HG02973 (cell line): Measurements from ENCODE around the gene GLI2.

ENCODE experiments used
- ATAC-seq: cut with Tn5 transposase; IDR thresholded peaks from one replicate; pipeline ENCODE4 v1.9.1; 2021; ENCODE audit warnings: moderate library complexity; ENCODE audit not compliant: unreplicated experiment

The GLI2 gene

DNA sequence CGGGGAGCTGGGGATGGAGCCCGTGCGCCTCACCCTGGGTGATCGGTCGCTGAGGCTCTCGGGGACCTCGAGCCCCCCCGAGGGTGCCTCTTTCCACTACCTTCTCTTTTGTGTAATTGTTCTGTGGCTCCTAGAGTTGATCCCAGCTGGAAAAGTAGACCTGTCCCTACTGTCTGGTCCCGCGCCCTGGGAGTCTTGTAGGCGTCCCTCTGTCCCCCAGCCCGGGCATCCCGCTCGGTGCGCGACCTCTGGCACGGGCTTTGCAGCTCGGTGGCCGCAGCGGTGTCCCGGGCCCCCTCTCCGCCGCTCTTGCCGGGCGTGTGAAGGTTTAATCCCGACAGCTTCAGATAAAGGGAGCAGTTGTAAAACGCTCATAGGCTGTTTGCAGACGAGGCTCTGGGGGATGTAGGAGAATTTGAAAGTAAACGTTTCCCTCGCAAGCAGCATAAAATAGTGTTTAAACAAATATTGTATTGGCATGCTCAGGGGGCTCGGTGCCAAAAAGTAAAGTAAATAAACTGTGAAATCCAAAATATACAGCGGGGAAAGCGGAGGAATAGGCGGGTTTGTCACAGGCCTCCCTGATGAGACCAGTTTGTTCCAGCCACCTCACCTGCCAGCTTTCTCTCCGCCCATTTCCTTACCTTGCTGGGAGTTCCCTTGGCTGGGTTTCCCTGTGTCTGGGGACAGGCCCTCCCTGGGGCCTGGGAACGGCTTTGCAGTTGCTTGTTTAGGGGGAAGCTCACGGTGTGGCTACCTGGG is 1.9 kb downstream of the GLI2 start:
- ATAC-seq: no peak

DNA sequence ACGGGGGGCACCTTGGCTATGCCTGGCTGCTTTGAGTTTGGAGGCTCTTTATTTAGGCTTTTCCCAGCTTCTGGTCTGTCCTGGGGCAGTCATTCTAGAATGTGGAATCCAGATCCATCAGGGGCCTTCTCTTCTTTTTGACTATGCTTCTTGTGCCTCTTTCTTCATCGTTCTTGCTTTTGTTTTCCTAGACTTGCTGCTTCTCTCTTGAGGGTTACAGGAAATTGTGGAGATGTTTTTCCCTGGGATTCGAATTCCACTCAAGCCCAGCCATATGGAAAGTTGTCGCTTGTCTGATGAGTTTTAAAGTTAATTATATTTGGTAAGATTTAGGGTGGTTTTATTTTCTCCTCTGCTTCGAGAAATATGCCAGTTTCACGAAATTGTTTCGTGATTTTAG is 2.4 kb downstream of the GLI2 start:
- ATAC-seq: no peak

DNA sequence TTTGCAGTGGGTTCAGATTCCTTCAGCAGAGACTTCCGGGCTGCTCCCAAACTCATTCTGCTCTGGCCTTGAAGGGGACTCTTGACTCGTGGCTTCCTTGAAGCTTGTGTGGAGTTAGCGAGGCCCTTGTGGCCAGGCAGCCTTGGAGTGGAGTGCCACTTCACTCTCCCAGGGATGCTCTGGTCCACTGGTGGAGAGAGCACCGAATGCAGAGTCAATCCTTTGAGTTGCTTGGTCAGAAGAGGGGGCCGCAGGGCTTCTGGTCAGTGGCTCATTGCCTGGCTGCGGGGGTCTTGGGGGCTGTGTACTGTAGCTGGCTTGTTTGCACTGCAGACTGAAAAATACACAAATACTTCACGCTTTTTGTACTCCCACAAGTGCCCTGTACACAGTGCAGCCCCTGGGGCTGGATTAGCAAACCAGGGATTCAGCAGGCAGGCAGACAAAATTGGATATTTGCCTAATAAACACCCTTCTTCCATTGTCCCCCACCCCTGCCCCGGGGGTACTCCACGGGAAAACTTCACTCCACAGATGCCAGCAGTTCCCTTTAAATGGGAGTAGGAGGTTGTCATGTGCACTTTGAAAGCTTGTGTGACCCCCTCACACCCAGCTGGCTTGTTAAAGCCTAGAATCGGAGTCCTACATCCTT is 3.2 kb downstream of the GLI2 start:
- no peak for ATAC-seq

DNA sequence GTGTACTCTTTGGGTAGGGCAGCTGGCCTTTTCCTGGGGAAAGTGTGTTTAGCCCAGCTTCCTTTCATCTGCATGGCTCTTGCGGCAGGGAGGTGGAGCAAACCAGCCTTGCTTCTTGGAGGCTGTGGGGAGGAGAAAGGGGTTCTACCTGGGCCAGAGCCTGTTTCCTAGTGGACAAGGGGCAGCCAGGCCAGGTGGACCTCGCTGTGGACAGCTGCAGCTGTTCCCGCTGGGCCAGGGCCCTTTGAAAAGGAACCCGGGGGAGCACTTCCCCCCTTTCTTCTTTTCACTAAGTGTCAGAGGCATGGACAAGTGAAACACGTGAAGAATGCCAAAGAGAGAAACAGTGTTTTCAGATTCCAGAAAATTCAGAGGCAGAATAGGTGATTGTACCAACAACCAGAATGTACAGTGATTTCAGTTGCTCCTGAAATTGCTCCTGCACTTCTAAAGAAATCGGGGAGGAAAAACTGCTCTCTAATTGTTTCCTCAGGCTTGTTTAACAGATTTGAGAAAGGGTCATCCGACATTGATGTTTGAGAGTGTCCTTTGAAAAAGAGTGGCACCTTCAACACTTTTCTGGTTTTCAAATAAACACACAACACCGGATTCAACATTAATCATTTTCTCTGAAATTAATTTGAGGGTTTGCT is 3.9 kb downstream of the GLI2 start:
- no peak for ATAC-seq

DNA sequence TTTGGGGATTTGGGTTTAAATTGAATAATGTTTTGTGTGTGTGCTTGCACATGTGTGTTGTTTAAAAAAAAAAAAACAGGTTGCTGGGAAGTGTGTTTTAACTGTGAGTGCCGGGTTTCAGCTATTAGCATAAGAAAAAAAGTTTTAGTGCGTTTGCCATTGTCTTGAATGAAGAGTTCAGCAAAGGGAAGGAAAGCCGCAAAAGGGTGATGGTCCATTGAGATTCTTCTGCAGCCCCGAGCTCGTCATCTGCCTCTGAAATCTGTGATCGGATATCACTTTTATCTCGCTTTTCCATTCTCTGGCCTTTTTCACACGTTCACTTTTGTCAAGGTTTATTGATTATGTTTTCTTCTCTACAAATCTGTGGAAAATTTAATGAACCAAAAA is 4.7 kb downstream of the GLI2 start:
- no peak for ATAC-seq

DNA sequence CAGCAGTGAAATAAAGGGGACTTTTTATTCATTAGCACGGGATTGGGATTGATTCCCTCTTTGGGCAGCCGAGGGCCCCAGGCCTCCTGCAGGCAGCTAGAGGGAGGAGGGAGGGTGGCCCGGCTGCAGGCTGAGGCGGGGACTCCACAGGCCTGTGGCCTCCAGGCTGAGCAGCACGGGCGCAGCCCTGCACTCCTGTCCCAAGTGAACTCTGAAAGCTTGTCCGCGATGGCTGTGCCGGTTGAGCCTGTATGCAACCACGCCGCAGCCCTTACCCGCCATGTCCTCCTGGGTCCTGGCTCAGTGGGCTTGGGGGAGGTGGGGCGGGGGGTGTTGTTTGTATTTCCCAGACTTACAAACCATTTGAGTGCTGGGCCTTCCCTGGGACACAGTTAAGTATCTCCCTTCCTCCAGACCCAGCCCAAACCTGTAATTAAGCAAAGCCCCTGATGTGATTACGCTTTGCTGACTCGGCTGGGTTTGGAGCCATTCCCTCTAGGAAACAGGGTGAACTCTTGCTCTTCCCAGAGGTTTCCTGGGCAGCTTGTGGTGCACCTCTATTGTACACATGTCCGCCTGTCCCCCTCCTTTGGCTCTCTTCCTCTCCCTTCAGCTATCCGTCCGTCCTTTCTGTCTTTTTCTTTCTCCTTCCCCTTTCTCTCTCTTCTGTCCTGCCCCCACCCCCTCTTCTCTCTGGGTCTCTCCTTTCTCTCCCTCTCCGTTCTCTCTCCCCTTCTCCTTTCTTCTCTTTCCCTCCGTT is 5.3 kb downstream of the GLI2 start:
- ATAC-seq: no peak

DNA sequence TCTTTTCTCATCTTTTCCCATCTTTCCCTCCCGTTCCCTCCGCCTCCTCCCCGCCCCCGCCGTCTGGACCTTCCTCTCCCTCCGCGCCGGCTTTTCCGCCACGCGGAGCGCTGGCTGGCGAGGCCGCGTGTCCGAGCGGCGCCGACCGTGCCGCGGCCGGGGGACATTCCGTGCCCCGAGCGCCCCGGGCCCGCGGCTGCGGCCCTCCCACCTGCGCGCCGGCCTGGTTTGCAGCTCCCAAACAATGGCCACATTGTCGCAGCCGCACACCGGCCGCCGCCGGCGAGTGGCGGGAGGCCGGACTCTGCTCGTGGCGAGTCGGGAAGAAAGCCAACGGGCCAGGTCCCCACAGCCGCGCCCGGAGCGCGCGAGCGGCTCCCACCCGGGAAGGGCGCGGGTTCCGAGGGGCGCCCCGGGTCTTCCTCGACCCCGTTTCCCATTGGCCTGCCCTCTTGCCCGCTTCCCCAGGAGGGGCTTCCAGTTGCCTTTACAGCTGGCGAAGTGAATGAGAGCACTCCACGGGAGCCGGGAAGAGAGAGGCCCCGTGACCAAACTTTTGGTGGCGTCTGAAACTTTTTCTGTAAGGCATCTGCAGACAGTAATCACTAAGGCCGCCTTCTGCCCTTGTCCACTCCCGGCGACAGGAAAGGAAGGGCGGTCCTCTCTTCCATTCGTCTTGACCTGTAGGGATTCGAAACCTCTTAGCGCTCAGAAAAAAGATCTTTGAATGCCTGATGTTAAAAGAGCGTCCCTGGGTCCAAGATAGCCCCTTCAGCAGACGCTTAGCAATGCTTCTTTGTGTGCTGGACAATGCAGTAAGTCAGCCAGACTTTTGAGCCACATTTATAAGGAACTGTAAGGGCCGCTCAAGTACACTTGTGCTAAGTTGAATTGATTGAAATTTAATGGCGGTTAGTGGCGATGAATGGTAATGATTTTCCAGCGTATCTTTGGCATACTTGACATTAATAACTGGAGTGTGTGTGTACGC is 6.2 kb downstream of the GLI2 start:
- no peak for ATAC-seq

DNA sequence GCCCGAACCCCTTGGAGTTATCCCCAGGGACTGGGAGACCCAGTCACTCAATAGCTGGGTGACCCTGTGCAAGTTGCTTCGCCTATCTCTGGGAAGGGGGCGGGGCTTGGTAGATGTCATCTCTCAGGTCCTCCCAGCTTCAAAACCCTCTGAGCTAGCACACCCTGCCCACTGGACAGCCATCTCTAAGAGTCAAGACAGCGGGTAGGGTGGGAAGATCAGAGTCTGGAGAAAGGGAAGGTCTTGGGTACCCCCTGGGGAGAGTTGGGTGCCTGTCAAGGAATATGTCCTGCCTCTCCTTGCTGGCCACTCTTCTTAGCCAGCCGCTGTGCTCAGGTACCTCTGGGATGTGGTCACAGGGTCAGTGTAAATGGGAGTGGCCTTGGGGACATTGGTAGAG is 8.0 kb downstream of the GLI2 start:
- ATAC-seq: no peak

DNA sequence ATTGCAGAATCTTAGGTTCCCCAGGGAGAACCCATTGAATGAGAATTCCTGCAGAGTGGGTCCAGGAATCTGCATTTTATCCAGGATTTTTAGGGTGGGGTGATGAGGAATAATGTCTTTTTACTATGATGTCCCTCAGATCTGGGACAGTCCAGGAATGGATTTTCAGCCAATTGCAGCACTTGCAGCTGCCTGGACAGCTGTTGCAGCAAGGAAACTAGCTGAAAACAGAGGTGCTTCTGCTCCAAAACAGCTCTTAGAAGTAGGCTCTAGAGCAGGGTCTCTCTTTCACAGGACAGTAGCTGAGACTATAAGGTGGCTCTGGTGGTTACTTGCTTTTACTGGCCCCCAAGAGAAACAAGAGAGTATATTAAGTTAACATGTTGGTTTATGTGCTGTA is 9.1 kb downstream of the GLI2 start:
- no peak for ATAC-seq

DNA sequence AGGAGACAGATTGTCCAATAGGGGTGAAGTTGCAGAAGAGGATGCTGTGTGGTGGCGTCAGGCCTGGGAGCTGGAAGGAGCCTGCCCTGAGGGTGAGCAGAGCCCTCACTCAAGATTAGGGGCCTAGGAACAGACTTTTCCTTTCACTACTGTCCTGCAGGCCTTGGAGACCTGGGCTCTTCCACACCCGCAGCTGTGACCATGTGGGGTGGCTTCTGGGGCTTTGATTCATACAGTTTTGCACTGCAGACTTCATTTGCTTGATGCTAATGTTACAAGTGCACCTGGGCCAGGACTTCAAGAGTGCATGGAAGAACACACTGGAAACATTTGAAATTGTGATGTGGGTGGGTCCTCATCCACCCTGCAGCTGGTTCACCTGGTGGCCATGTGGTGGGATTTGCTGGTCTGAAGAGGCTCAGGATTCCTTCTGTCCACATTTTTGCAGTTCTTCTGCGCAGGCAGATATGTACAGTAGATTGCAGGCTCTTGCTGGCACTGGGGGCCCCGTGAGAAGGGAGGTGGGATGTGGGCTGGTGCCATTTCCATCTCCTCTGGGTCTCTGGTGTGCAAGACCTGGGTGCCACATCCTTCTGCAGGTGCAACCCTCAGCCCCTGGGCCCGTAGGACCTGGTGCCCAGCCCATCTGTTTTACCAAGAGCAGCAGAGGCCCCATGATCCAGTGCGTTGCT is 9.9 kb downstream of the GLI2 start:
- no peak for ATAC-seq

DNA sequence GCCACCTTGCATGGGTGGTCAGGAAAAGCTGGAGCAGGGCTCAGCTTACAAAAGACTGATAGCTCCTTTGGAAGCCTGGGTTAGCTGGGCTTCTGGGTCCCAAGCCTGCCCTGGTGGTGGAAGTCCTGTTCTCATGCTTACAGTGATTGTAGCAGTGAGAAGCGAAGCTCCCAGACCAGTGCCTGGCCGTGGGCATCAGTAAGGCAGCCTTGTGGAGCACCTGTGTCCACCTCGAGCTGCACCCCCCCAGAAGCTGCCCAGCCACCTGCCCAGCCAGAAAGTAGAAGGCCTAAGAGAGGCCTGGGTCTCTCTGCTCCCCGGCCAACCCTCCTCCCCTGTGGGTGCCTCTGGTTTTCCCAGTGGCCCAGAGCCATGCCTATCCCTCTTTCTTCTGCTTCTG is 10.5 kb downstream of the GLI2 start:
- no peak for ATAC-seq

DNA sequence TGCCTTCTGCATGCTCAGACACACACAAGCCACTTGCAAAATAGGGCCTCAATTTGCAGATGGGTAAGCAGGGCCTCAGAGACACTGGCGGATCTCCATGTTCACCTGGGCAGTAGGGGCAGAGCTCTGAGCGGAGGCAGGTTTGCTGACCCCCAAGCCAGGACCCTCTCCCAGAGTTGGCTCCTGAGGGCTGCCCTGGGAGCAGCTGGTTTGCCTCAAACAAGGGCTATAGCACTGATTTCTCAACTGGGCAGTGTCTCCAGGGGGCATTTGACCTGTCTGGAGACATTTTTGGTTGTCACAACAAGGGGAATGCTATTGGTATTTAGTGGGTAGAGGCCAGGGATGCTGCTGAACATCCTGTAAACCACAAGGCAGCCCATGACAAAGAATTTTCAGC is 11.6 kb downstream of the GLI2 start:
- no peak for ATAC-seq

DNA sequence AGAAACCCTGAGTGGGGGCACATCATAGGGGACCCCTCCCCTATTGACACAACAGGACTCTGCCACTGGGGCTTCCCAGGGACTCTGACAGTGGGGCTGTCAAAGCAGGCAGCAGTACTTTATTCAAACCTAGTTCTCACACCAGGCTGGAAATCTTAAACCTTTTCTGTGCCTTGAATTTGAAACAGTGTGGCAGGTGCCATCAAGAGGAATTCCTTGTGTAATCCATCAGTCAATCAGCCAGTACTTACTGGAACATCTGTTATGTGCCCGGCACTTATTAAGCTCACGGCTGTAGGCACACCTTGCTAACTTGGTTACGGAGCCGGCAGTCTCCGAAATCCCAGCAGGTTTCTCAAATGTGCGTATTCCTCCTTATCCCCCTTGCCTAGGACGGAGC is 12.0 kb downstream of the GLI2 start:
- ATAC-seq: no peak

DNA sequence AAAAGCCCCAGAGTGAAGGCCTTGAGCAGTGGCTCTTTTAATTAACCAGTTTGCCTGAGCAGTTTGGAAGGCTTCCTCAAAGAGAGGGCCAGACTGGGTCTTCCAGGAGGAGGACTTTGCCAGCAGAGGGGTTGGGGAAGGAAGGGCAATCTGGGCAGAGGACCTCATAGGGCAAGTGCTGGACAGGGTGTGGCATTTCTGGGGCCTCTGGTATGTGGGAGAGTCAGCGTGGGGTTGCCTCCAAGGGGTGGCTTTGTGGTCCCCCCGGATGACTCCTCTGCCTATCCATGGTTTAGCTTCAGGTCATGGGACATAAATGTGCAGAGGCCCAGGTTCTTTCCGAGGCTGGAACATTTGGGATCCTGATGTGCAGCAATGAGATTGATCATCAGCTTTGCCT is 12.6 kb downstream of the GLI2 start:
- ATAC-seq: no peak

DNA sequence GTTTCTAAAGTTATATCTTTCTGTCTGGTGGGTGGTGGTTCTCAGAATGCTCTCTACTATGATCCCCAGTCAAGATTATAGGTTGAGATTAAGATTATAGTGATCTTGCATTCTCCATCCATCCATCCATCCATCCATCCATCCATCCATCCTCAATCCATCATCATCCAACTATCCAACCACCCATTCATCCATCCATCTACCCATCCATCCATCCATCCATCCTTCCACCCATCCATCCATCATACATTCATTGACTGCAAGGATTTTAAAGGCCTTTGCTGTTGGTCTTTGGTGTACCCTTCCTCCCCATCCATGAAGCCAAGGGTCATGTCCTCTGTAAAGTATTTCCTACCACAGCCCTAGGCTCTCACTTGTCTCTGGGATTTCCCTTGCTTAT is 13.1 kb downstream of the GLI2 start:
- no peak for ATAC-seq

DNA sequence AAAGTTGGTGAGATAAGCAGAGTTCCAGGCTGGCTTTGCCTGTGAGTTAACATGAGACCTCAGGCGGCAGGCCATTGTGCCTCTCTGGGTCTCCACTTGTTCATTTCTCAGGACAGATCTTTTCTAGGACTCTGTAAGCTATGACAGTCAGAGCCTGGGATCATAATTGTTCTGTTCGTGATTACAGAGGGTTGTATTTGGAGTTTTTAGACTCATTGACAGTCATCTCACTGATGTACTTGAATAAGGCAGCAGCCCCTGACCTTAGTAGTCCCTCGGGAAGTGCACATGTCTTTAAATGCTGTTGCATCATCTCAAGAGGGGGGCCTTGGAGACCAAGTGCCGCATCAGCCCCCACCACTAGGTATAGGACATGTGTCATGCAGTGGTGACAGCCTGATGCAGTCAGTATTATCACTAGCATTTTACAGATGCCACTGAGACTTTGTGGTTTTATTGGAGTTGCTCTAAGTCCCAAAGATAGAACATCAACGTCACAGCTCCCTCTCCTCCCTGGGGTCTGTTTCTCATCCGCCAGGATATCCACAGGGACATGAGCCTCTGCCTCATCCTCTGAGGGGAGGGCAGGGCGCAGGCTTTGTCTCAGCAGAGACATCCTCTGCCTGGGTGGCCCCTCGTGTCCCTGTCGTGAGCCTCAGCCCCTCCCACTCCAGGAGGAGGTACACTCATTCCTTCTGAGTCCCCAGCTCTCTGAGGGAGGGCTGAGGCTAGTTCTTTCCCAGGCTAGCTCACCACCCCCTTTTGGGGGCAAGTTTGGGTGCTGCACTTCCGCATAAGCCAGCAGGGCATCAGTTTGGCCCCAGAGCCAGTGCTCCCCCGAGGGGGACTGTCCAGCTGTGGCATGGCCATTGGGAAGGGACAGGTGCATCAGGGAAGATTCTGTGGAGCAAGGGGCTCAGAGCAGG is 14.1 kb downstream of the GLI2 start:
- no peak for ATAC-seq

DNA sequence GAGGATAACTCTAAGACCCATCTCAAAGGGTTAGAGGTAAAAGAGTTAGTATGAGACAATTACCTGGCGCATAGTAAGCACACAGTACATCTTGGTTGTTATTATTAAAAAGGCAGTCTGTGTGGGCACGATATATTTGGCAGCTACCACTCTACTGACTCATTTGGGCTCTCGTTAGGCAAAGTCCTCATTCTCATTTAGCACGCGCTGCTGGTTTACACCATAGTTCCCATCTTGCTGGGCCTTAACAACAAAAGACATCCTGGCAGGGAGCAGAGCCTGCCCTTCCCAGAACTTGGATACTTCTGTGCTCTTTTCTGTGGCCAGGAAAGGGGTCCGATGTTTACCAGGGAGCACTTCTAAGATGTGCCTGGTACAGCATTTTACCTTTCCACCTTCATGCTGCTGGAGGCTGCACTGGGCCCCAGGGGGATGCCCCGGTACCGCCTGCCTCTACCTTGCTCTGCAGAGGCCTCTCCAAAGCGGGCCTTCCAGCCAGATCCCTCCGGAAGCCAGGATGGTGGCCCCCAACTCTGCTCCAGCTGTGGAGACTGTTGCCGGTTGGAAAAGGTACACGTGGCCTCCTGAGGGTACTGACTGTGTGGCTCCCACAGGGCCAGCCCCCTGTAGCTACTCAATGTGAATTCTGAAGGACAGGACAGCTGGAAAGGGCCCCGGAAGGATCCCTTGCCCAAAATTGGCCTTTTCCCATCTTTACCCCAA is 15.0 kb downstream of the GLI2 start:
- ATAC-seq: no peak

DNA sequence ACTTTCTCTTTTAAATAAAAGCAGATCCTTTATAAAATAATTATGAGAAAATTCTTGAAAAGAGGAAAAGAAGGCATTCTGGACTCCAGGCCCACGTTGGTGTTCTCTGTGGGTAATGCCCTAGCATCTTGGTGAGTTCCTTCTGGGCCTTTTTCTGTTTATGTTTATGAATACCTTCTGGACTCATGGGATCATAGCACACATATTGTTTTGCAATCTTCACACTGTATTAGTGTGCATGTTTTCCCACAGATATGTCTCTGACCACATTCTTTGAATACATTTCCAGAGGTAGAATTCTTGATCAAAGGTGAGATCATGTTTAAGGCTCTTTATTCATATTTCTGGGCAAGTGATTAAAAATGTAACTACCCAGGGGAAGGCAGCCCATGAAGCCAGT is 15.9 kb downstream of the GLI2 start:
- no peak for ATAC-seq
